Measurements from ENCODE around the gene BEGAIN.

DNA sequence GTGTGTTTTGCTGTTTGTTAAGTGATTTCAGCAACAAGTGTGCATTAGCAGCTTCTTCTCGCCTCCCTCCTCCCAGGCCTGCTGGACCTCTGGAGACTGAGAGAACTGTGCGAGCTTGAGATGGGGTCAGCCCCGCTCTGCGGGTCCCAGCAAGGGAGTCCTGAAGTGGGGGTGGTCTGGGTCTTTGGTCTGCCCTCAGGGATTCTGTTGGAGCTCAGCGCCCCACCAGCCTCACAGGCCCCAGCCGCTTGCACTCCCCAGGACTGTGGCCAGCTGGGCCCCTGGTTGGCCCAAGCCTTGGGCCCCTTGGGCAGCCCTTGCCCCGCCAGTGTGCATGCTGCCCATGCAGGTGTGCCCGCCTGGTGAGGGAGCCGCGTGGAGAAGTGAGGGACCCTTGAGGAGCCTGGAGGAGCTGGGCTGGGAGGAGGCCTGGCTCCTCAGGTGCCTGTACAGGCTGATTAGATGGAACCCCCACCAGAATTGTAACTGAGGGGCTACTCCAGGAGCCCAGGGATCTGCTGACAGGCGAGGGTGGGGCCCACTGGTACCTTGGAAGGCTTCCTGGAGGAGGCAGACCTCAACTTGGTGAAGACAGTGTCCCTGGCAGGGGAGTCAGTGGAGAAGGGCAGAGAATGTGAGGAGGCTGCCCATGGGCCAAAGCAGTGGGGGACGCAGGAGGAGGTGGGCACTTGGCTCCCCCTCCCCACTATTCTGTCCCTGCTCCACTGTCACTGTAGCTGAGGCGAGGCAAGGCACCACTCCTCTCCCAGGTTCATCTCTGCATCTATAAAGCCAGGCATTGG lies 56.7 kb downstream of the BEGAIN start:
- TF ChIP-seq POLR2AphosphoS5 (IDR thresholded peaks at IDR 0.05) (no peak), POLR2A (IDR thresholded peaks at IDR 0.05) (no peak)
